Left ventricle myocardium inferior (tissue), 1 donor: ENCODE data around the gene DMBX1. TPM values are rescaled to one million over a fixed set of nuclear protein-coding genes. Genes with fewer than 3 reads are reported as not detected.

Experiments
- DNase-seq: peaks from one replicate; pipeline ENCODE4 v3.0.0-alpha.2; 2020
- H3K27ac ChIP-seq: fragments of 200-600 bp; replicated peaks from 2 replicates; pipeline ENCODE4 v1.8.0; 2021
- H3K27me3 ChIP-seq: fragments of 200-600 bp; 2 replicates; pipeline ENCODE4 v1.8.0; 2021; ENCODE audit warnings: low read depth
- H3K36me3 ChIP-seq: fragments of 200-600 bp; 2 replicates; pipeline ENCODE4 v1.8.0; 2021
- H3K4me1 ChIP-seq: fragments of 200-600 bp; 2 replicates; pipeline ENCODE4 v1.8.0; 2021
- H3K4me3 ChIP-seq: fragments of 200-600 bp; 2 replicates; pipeline ENCODE4 v1.8.0; 2021; ENCODE audit warnings: mild to moderate bottlenecking, moderate library complexity
- H3K9me3 ChIP-seq: fragments of 200-600 bp; replicated peaks from 2 replicates; pipeline ENCODE4 v1.8.0; 2021
- intact Hi-C: fragments of 100-400 bp; cut with micrococcal nuclease; formaldehyde crosslinking; loops from one replicate; pipeline ENCODE4 v1.11.0; 2022
- total RNA-seq: library from RNA; stranded (reverse); fragmentation: NEBNext Ultra II Directional; extraction: Animal tissue kit (Norgen Biotek cat#: 25700); gene quantifications from one replicate; pipeline ENCODE4 v1.2.1, GENCODE V29; 2021
- TF ChIP-seq, protein P1 (sequence below): fragments of 200-600 bp; IDR thresholded peaks from 2 replicates; pipeline ENCODE4 v1.8.0; 2021; ENCODE audit warnings: antibody characterized with exemption, mild to moderate bottlenecking, borderline replicate concordance
- donor health status: DM: no; HTN: yes; CAD: no; lungs with severe emphysema.

DMBX1 gene
- total RNA-seq, 1 donor from 2014 or later, result not detected

DNA sequence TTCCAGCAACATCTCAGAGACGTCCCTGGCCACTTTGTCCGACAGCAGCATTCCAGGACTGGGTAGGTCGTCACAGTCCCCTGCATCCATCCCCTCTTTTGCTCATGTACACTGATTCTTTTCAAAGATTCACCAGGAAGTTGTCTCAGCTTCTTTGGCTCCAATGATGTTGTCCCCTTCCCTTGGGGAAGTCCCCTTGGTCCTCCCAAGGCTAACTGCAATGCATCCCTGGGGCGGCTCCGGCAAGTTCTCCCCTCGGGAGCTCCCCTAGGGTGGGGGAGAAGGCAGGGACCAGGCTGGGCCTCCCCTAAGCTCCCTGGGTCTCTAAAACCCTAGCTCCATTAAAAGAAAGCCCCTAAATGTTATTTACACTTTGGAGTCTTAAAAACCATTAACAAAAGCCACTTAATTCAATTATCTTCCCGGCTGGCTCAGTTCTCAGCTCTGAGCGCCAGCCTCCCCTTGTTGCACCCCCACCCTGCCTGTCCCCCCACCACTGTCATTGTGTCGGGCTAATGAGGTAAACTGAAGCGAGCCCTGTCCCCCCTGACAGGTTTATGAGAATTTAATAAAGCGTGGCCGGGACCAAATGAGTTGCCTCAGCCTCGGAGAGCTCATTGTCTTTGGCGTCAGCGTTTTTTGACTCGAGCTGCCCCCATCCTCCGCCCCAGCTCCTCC lies 36.5 kb downstream of the DMBX1 start:
- Histone ChIP-seq H3K4me1 (peaks cover 8% of the 10 kb centered on the region), H3K27ac (no peak overlapping the region), H3K4me3 (no peak overlapping the region), H3K9me3 (no peaks in the 10 kb centered on the region), H3K27me3 (peaks cover 81% of the 10 kb centered on the region), H3K36me3 (no peaks in the 10 kb centered on the region)
- DNase-seq, result no peak
- intact Hi-C loops, result loop anchor here (5.0 kb wide), 1 partner anchor 74 kb away; no protein-coding TSS in a partner anchor
- TF ChIP-seq, protein P1, sequence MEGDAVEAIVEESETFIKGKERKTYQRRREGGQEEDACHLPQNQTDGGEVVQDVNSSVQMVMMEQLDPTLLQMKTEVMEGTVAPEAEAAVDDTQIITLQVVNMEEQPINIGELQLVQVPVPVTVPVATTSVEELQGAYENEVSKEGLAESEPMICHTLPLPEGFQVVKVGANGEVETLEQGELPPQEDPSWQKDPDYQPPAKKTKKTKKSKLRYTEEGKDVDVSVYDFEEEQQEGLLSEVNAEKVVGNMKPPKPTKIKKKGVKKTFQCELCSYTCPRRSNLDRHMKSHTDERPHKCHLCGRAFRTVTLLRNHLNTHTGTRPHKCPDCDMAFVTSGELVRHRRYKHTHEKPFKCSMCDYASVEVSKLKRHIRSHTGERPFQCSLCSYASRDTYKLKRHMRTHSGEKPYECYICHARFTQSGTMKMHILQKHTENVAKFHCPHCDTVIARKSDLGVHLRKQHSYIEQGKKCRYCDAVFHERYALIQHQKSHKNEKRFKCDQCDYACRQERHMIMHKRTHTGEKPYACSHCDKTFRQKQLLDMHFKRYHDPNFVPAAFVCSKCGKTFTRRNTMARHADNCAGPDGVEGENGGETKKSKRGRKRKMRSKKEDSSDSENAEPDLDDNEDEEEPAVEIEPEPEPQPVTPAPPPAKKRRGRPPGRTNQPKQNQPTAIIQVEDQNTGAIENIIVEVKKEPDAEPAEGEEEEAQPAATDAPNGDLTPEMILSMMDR, result no peak

DNA sequence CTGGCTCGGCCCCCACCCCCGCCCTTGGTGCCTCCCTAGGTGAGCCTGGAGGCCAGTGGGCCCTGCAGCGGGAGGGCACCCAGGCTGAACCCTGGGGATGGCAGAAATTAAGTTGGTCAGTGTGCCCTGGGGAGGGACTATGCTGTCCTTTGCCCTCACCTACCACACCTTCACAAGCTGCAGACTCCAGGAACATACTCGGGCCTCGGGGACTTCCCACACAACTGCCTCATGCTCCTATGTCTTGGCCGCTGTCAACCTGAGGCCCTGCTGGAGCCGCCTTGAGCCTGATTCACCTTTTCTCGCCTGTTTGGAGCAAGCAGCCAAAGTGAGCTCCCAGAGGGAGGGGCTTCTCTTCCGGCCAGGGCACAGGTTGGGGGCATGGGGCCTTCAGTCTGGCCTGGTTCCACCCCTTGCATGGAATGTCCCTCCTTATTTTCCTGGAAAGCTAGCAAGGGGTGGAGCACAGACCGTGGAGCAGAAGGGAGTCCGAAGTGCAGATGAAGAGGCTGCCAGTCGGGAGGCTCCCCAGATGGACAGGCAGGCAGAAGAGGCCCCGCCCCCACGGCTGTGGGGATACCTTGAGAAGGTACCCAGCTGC lies 37.2 kb downstream of the DMBX1 start:
- no peak overlapping the region for H3K27ac ChIP-seq
- H3K36me3 ChIP-seq, result no peaks in the 10 kb centered on the region
- no peaks in the 10 kb centered on the region for H3K9me3 ChIP-seq
- no peak overlapping the region for H3K4me3 ChIP-seq
- intact Hi-C loops, result loop anchor here (5.0 kb wide), 1 partner anchor 74 kb away; no protein-coding TSS in a partner anchor
- no peak for DNase-seq
- TF ChIP-seq, protein P1, result no peak
- H3K27me3 ChIP-seq, result peaks cover 83% of the 10 kb centered on the region
- H3K4me1 ChIP-seq, result peaks cover 8% of the 10 kb centered on the region

GRCh38 chr1:46527474-46528296 lies 38.0 kb downstream of the DMBX1 start:
- H3K9me3 ChIP-seq, result no peaks in the 10 kb centered on the region
- H3K4me3 ChIP-seq, result no peak overlapping the region
- H3K27me3 ChIP-seq, result peaks cover 85% of the 10 kb centered on the region
- TF ChIP-seq, protein P1, result peak; percentile 94
- H3K36me3 ChIP-seq, result no peaks in the 10 kb centered on the region
- H3K4me1 ChIP-seq, result peaks cover 2% of the 10 kb centered on the region
- H3K27ac ChIP-seq, result no peak overlapping the region
- DNase-seq, result peak; percentile 81
- intact Hi-C loops, result loop anchor here (5.0 kb wide), 1 partner anchor 75 kb away; no protein-coding TSS in a partner anchor

GRCh38 chr1:46528297-46528955 lies 38.8 kb downstream of the DMBX1 start:
- TF ChIP-seq, protein P1, result peak; percentile 16
- Histone ChIP-seq H3K27ac (no peak overlapping the region), H3K4me1 (peaks cover 3% of the 10 kb centered on the region), H3K36me3 (no peaks in the 10 kb centered on the region), H3K27me3 (peaks cover 88% of the 10 kb centered on the region), H3K9me3 (no peaks in the 10 kb centered on the region), H3K4me3 (no peak overlapping the region)
- DNase-seq, result no peak
- intact Hi-C loops, result loop anchor here (5.0 kb wide), 1 partner anchor 76 kb away; no protein-coding TSS in a partner anchor
